ENCODE results near the gene SEC14L2. TPM values are rescaled to one million over a fixed set of nuclear protein-coding genes. Genes with fewer than 3 reads are reported as not detected.

SEC14L2 gene
- total RNA-seq, 1 experiment from 2014 or later = 3.9 TPM

DNA sequence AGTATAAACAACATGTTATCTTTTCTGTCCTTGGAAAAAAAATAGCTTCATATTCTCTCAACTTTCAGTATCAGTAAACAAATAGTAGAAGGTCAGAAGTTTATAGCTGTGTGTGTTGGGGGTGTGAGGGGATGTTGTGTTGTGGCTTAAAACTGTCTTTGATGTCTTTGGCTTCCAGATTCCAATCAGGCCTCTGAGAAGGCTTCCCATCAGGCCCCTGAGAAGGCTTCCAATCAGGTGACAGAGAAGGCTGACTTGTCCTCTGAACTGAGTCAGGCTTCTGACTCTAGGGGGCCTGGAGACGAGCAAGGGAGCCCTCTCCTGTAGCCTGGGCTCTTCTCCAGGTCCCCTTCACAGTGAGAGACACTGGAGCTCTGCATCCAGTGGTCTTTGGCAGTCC lies 38.0 kb downstream of the SEC14L2 start:
- no peak for ATAC-seq
- H3K36me3 Mint-ChIP-seq = peaks cover 12% of the 10 kb centered on the region
- H3K27me3 Mint-ChIP-seq (ENCODE audit: low read depth) = peaks cover 21% of the 10 kb centered on the region
- H3K4me3 Mint-ChIP-seq = no peak overlapping the region
- POLR2A ChIA-PET = no interaction called here
- H3K9me3 Mint-ChIP-seq = peaks cover 29% of the 10 kb centered on the region
- peaks cover 14% of the 10 kb centered on the region for H3K4me1 Mint-ChIP-seq
- CTCF ChIA-PET = interaction anchor here (1.1 to 2.6 kb wide), 2 partner anchors 10 to 11 kb away, joined by 3 to 11 read pairs; no protein-coding TSS in a partner anchor
- TF ChIP-seq, protein P1, sequence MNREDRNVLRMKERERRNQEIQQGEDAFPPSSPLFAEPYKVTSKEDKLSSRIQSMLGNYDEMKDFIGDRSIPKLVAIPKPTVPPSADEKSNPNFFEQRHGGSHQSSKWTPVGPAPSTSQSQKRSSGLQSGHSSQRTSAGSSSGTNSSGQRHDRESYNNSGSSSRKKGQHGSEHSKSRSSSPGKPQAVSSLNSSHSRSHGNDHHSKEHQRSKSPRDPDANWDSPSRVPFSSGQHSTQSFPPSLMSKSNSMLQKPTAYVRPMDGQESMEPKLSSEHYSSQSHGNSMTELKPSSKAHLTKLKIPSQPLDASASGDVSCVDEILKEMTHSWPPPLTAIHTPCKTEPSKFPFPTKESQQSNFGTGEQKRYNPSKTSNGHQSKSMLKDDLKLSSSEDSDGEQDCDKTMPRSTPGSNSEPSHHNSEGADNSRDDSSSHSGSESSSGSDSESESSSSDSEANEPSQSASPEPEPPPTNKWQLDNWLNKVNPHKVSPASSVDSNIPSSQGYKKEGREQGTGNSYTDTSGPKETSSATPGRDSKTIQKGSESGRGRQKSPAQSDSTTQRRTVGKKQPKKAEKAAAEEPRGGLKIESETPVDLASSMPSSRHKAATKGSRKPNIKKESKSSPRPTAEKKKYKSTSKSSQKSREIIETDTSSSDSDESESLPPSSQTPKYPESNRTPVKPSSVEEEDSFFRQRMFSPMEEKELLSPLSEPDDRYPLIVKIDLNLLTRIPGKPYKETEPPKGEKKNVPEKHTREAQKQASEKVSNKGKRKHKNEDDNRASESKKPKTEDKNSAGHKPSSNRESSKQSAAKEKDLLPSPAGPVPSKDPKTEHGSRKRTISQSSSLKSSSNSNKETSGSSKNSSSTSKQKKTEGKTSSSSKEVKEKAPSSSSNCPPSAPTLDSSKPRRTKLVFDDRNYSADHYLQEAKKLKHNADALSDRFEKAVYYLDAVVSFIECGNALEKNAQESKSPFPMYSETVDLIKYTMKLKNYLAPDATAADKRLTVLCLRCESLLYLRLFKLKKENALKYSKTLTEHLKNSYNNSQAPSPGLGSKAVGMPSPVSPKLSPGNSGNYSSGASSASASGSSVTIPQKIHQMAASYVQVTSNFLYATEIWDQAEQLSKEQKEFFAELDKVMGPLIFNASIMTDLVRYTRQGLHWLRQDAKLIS (CRISPR knock-in tag; IDR thresholded peaks at IDR 0.05; ENCODE audit: borderline replicate concordance) = no peak
- TF ChIP-seq GABPB1 (CRISPR knock-in tag; IDR thresholded peaks at IDR 0.05) (no peak), CREM (CRISPR knock-in tag; IDR thresholded peaks at IDR 0.05) (no peak)
- TF ChIP-seq, protein P2, sequence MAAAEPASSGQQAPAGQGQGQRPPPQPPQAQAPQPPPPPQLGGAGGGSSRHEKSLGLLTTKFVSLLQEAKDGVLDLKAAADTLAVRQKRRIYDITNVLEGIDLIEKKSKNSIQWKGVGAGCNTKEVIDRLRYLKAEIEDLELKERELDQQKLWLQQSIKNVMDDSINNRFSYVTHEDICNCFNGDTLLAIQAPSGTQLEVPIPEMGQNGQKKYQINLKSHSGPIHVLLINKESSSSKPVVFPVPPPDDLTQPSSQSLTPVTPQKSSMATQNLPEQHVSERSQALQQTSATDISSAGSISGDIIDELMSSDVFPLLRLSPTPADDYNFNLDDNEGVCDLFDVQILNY (CRISPR knock-in tag; IDR thresholded peaks at IDR 0.05) = no peak
- no peak for DNase-seq (ENCODE audit: low spot score)
- no peak overlapping the region for H3K27ac Mint-ChIP-seq

GRCh38 chr22:30435674-30436126 lies 38.9 kb downstream of the SEC14L2 start:
- ChIA-PET POLR2A (no interaction called here), CTCF (interaction anchor here (1.9 to 2.6 kb wide), 2 partner anchors 9 to 10 kb away, joined by 9 to 11 read pairs; no protein-coding TSS in a partner anchor)
- no peak for DNase-seq (ENCODE audit: low spot score)
- Mint-ChIP-seq H3K4me3 (no peak overlapping the region), H3K9me3 (peaks cover 29% of the 10 kb centered on the region), H3K27ac (no peak overlapping the region), H3K36me3 (peaks cover 12% of the 10 kb centered on the region), H3K4me1 (peaks cover 9% of the 10 kb centered on the region), H3K27me3 (ENCODE audit: low read depth) (peaks cover 21% of the 10 kb centered on the region)
- TF ChIP-seq SP1 (CRISPR knock-in tag; conservative IDR thresholded peaks at IDR 0.05) (no peak), ETV6 (CRISPR knock-in tag; IDR thresholded peaks at IDR 0.05) (peak; percentile 100), FOXP4 (CRISPR knock-in tag; IDR thresholded peaks at IDR 0.05) (0 out of 2 replicates have a peak, but pooled peaks have one; percentile 52)
- no peak; the same call in 1 of the 2 replicates for ATAC-seq

GRCh38 chr22:30436196-30436595 lies 39.4 kb downstream of the SEC14L2 start:
- CTCF ChIA-PET = interaction anchor here (1.9 to 2.6 kb wide), 2 partner anchors 9 to 10 kb away, joined by 9 to 11 read pairs; no protein-coding TSS in a partner anchor
- POLR2A ChIA-PET = no interaction called here
- H3K4me3 Mint-ChIP-seq = no peak overlapping the region
- no peak for ATAC-seq
- H3K4me1 Mint-ChIP-seq = peaks cover 9% of the 10 kb centered on the region
- DNase-seq (ENCODE audit: low spot score) = no peak
- H3K27me3 Mint-ChIP-seq (ENCODE audit: low read depth) = peaks cover 21% of the 10 kb centered on the region
- H3K9me3 Mint-ChIP-seq = peaks cover 29% of the 10 kb centered on the region
- no peak overlapping the region for H3K27ac Mint-ChIP-seq
- peaks cover 12% of the 10 kb centered on the region for H3K36me3 Mint-ChIP-seq
- TF ChIP-seq ZBTB21 (CRISPR knock-in tag; IDR thresholded peaks at IDR 0.05; ENCODE audit: borderline replicate concordance) (no peak), GABPB1 (CRISPR knock-in tag; IDR thresholded peaks at IDR 0.05) (no peak), ZNF138 (CRISPR knock-in tag; conservative IDR thresholded peaks at IDR 0.05) (no peak), ZNF671 (CRISPR knock-in tag; IDR thresholded peaks at IDR 0.05) (no peak), ESRRA (CRISPR knock-in tag; IDR thresholded peaks at IDR 0.05; ENCODE audit: borderline replicate concordance) (no peak), ETV6 (CRISPR knock-in tag; IDR thresholded peaks at IDR 0.05) (no peak), RORB (CRISPR knock-in tag; IDR thresholded peaks at IDR 0.05) (no peak), ZNF219 (CRISPR knock-in tag; IDR thresholded peaks at IDR 0.05; ENCODE audit: borderline replicate concordance) (no peak), GTF2I (CRISPR knock-in tag; conservative IDR thresholded peaks at IDR 0.05) (no peak), PRRX2 (CRISPR knock-in tag; IDR thresholded peaks at IDR 0.05) (no peak), HMGXB4 (CRISPR knock-in tag; IDR thresholded peaks at IDR 0.05) (no peak)
- TF ChIP-seq, protein P3, sequence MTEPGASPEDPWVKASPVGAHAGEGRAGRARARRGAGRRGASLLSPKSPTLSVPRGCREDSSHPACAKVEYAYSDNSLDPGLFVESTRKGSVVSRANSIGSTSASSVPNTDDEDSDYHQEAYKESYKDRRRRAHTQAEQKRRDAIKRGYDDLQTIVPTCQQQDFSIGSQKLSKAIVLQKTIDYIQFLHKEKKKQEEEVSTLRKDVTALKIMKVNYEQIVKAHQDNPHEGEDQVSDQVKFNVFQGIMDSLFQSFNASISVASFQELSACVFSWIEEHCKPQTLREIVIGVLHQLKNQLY (CRISPR knock-in tag; IDR thresholded peaks at IDR 0.05) = no peak
- TF ChIP-seq, protein P4, sequence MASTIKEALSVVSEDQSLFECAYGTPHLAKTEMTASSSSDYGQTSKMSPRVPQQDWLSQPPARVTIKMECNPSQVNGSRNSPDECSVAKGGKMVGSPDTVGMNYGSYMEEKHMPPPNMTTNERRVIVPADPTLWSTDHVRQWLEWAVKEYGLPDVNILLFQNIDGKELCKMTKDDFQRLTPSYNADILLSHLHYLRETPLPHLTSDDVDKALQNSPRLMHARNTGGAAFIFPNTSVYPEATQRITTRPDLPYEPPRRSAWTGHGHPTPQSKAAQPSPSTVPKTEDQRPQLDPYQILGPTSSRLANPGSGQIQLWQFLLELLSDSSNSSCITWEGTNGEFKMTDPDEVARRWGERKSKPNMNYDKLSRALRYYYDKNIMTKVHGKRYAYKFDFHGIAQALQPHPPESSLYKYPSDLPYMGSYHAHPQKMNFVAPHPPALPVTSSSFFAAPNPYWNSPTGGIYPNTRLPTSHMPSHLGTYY (CRISPR knock-in tag; IDR thresholded peaks at IDR 0.05) = no peak
- TF ChIP-seq, protein P5, sequence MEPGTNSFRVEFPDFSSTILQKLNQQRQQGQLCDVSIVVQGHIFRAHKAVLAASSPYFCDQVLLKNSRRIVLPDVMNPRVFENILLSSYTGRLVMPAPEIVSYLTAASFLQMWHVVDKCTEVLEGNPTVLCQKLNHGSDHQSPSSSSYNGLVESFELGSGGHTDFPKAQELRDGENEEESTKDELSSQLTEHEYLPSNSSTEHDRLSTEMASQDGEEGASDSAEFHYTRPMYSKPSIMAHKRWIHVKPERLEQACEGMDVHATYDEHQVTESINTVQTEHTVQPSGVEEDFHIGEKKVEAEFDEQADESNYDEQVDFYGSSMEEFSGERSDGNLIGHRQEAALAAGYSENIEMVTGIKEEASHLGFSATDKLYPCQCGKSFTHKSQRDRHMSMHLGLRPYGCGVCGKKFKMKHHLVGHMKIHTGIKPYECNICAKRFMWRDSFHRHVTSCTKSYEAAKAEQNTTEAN (CRISPR knock-in tag; IDR thresholded peaks at IDR 0.05) = no peak
